Neural progenitor cell (in vitro differentiated cells): Measurements from ENCODE around the gene GATD1. TPM values are rescaled to one million over a fixed set of nuclear protein-coding genes. Genes with fewer than 3 reads are reported as not detected.
A peak's percentile ranks its signal among the peaks of the same experiment; 100 is the strongest.

Source experiments
- DNase-seq: peaks from one replicate; pipeline ENCODE4 v3.0.0-alpha.2; 2016; ENCODE audit warnings: low spot score
- H2AFZ ChIP-seq: fragments of 200-600 bp; sonication (generic); replicated peaks from 2 replicates; pipeline ENCODE4 v1.6.1; 2016; ENCODE audit warnings: antibody characterized with exemption
- H3F3A ChIP-seq: fragments of 200-600 bp; sonication (generic); 2 replicates; pipeline ENCODE4 v1.6.1; 2016; ENCODE audit warnings: antibody characterized with exemption, low read depth
- H3K27ac ChIP-seq: fragments of 200-600 bp; sonication (generic); 2 replicates; pipeline ENCODE4 v1.5.1; 2016; ENCODE audit warnings: mild to moderate bottlenecking
- H3K27me3 ChIP-seq: fragments of 200-600 bp; sonication (generic); 2 replicates; pipeline ENCODE4 v1.6.1; 2016; ENCODE audit warnings: mild to moderate bottlenecking, moderate library complexity
- H3K36me3 ChIP-seq: fragments of 200-600 bp; sonication (generic); 2 replicates; pipeline ENCODE4 v1.5.1; 2016
- H3K4me1 ChIP-seq: fragments of 200-600 bp; sonication (generic); 2 replicates; pipeline ENCODE4 v1.6.1; 2016; ENCODE audit warnings: mixed run types
- H3K4me2 ChIP-seq: fragments of 200-600 bp; sonication (generic); 2 replicates; pipeline ENCODE4 v1.6.1; 2016
- H3K4me3 ChIP-seq: fragments of 200-600 bp; sonication (generic); 2 replicates; pipeline ENCODE4 v1.5.1; 2016
- H3K79me2 ChIP-seq: fragments of 200-600 bp; sonication (generic); 2 replicates; pipeline ENCODE4 v1.6.1; 2016; ENCODE audit warnings: low read depth
- H3K9ac ChIP-seq: fragments of 200-600 bp; sonication (generic); 2 replicates; pipeline ENCODE4 v1.6.1; 2016
- H3K9me3 ChIP-seq: fragments of 200-600 bp; sonication (generic); 2 replicates; pipeline ENCODE4 v1.5.1; 2016; ENCODE audit warnings: low read depth
- H4K20me1 ChIP-seq: fragments of 200-600 bp; sonication (generic); 2 replicates; pipeline ENCODE4 v1.6.1; 2016; ENCODE audit warnings: low read depth
- H3K27ac Mint-ChIP-seq: 3 replicates; pipeline ENCODE4 v1.8.0; 2021; ENCODE audit warnings: mixed read lengths
- H3K27me3 Mint-ChIP-seq: 2 replicates; pipeline ENCODE4 v1.8.0; 2022; ENCODE audit warnings: low read depth, mild to moderate bottlenecking, inconsistent platforms, moderate library complexity, mixed read lengths; ENCODE audit not compliant: insufficient read depth
- H3K36me3 Mint-ChIP-seq: 3 replicates; pipeline ENCODE4 v1.8.0; 2021; ENCODE audit warnings: mixed read lengths
- H3K4me1 Mint-ChIP-seq: 3 replicates; pipeline ENCODE4 v1.8.0; 2021; ENCODE audit warnings: mixed read lengths
- H3K4me3 Mint-ChIP-seq: 3 replicates; pipeline ENCODE4 v1.8.0; 2021; ENCODE audit warnings: mild to moderate bottlenecking, moderate library complexity, mixed read lengths
- H3K9me3 Mint-ChIP-seq: 3 replicates; pipeline ENCODE4 v1.8.0; 2020; ENCODE audit warnings: mixed read lengths
- EZH2 ChIP-seq: fragments of 200-600 bp; sonication (generic); IDR thresholded peaks from 2 replicates; pipeline ENCODE4 v1.6.1; 2017; ENCODE audit warnings: antibody characterized with exemption, mild to moderate bottlenecking, moderate library complexity
- EZH2phosphoT487 ChIP-seq: fragments of 200-600 bp; sonication (generic); IDR thresholded peaks from 2 replicates; pipeline ENCODE4 v1.6.1; 2017; ENCODE audit warnings: antibody characterized with exemption
- total RNA-seq: library from RNA; depleted of rRNA; stranded (reverse); fragments of >200 nt; gene quantifications from 2 replicates; pipeline ENCODE4 v1.2.3, GENCODE V29; 2015; ENCODE audit warnings: low replicate concordance
- TF ChIP-seq, protein P1 (sequence below): fragments of 200-600 bp; sonication (generic); IDR thresholded peaks from 2 replicates; pipeline ENCODE4 v1.5.1; 2017; ENCODE audit warnings: antibody characterized with exemption, mild to moderate bottlenecking

The GATD1 gene, protein sequence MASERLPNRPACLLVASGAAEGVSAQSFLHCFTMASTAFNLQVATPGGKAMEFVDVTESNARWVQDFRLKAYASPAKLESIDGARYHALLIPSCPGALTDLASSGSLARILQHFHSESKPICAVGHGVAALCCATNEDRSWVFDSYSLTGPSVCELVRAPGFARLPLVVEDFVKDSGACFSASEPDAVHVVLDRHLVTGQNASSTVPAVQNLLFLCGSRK
- 24.1 and 52.9 TPM in 2 replicates for total RNA-seq

DNA sequence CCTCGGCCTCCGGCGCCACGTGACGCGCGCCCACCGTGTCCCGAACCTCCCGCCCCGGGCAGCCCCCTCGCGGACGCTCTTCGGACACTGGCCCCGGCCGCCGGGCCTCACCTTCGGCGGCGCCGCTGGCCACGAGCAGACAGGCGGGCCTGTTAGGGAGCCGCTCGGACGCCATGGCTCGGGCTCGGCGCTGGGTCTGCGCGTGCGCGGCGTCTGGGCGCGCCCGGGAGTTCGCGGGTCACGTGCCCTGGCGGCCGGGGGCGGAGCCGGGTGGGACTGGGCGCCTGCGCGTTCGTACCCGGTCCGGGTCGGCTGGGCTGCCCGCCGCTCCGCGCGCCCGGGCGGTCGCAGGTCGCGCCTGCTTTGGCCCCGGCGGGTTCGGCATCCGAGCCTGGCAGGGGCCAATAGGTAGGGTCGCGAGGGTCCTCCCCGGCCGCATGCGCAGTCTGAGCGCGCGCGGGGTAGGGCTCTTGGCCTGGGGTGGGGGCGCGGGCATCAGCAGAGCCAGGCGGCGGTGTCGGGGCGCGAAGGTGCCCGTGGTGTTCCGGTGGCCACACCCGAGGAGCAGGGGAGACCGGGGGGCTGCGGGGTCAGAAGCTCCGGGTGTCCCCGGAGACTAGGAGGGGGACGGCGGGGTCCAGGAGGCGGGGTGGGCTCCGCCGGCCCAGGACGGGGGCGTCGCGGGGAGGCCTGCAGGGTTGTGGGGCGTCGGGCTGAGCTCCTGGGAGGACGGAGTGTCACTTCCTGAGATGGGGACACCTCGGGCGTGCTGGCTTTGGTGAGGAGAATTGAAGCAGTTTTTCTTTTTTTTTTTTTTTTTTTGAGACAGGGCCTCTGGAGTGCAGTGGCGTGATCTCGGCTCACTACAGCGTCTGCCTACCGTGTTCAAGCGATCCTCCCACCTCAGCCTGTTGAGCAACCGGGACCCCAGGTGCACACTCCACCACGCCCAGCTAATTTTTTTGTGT lies at the start of gene GATD1:
TSS of gene GATD1 (minus strand) at position 200 of the 968 bp plus-strand sequence. CDS start at position 175, 25 bp downstream.
- H3K27ac ChIP-seq = peak within 1 kb of the TSS; percentile 91
- no peaks in the 10 kb centered on the region for H3K9me3 ChIP-seq
- Mint-ChIP-seq H3K27ac (peak within 1 kb of the TSS; percentile 11), H3K4me1 (peaks cover 24% of the 10 kb centered on the region), H3K4me3 (peak within 1 kb of the TSS; percentile 88), H3K36me3 (peaks cover 3% of the 10 kb centered on the region), H3K27me3 (no peaks in the 10 kb centered on the region), H3K9me3 (no peaks in the 10 kb centered on the region)
- peak within 1 kb of the TSS; percentile 88 for H2AFZ ChIP-seq
- TF ChIP-seq EZH2 (no peak), EZH2phosphoT487 (no peak)
- TF ChIP-seq, protein P1, sequence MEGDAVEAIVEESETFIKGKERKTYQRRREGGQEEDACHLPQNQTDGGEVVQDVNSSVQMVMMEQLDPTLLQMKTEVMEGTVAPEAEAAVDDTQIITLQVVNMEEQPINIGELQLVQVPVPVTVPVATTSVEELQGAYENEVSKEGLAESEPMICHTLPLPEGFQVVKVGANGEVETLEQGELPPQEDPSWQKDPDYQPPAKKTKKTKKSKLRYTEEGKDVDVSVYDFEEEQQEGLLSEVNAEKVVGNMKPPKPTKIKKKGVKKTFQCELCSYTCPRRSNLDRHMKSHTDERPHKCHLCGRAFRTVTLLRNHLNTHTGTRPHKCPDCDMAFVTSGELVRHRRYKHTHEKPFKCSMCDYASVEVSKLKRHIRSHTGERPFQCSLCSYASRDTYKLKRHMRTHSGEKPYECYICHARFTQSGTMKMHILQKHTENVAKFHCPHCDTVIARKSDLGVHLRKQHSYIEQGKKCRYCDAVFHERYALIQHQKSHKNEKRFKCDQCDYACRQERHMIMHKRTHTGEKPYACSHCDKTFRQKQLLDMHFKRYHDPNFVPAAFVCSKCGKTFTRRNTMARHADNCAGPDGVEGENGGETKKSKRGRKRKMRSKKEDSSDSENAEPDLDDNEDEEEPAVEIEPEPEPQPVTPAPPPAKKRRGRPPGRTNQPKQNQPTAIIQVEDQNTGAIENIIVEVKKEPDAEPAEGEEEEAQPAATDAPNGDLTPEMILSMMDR = no peak
- H3F3A ChIP-seq = peaks cover 17% of the 10 kb centered on the region
- peaks cover 50% of the 10 kb centered on the region for H3K79me2 ChIP-seq
- H3K4me1 ChIP-seq = peaks cover 16% of the 10 kb centered on the region
- peaks cover 51% of the 10 kb centered on the region for H4K20me1 ChIP-seq
- peak within 1 kb of the TSS; percentile 97 for H3K4me3 ChIP-seq
- H3K9ac ChIP-seq = peak within 1 kb of the TSS; percentile 73
- no peaks in the 10 kb centered on the region for H3K36me3 ChIP-seq
- H3K27me3 ChIP-seq = no peaks in the 10 kb centered on the region
- H3K4me2 ChIP-seq = peak within 1 kb of the TSS; percentile 96
- DNase-seq = peak; percentile 96

DNA sequence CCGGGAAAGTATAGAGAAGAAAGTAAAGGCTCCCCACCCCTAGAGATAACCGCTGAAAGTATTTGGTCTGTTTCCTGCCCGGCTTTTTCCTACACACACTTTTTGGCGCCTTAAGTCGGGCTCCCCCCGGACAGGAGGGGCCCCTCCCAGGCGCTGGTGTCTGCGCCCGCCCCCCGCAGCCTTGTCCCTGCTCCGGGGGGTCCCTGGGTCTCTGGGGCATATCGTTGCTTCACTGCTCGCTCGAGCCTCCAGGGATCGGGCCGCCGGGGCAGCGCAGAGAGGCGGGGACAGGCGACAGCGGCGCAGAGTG lies 49.5 kb upstream of the GATD1 start:
- peak overlapping the region; percentile 7 for H2AFZ ChIP-seq
- Mint-ChIP-seq H3K27me3 (peaks cover 38% of the 10 kb centered on the region), H3K4me1 (peaks cover 34% of the 10 kb centered on the region)

DNA sequence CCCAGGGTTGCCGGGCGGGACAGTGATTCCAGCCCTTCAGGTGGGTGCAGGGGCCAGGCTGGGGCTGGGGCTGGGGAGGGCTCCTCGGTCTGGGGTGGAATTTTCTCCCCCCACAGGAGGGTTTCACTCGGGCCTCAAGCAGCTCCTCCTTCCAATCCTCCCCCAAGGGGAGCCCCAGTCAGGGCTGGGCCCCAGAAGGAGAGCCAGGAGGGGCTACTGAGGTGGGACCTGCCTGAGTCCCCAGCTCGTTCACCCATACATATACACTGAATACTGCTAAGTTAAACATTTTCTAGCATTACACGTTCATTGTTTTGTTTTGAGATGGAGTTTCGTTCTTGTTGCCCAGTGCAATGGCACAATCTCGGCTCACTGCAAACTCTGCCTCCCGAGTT lies 48.9 kb upstream of the GATD1 start:
- Histone ChIP-seq H2AFZ (no peak overlapping the region), H3K9me3 (no peaks in the 10 kb centered on the region), H3K9ac (no peak overlapping the region), H4K20me1 (peaks cover 60% of the 10 kb centered on the region), H3K4me1 (peaks cover 41% of the 10 kb centered on the region), H3K4me2 (no peak overlapping the region), H3F3A (peaks cover 48% of the 10 kb centered on the region), H3K4me3 (no peak overlapping the region), H3K27ac (no peak overlapping the region), H3K27me3 (peaks cover 63% of the 10 kb centered on the region), H3K79me2 (no peaks in the 10 kb centered on the region), H3K36me3 (no peaks in the 10 kb centered on the region)
- H3K4me1 Mint-ChIP-seq = peaks cover 30% of the 10 kb centered on the region
- no peak for TF ChIP-seq EZH2
- TF ChIP-seq EZH2phosphoT487 = no peak
- TF ChIP-seq, protein P1 = no peak
- no peak overlapping the region for H3K27ac Mint-ChIP-seq
- peaks cover 4% of the 10 kb centered on the region for H3K36me3 Mint-ChIP-seq
- no peak for DNase-seq
- H3K9me3 Mint-ChIP-seq = no peaks in the 10 kb centered on the region
- peak overlapping the region; percentile 78 for H3K4me3 Mint-ChIP-seq
- peaks cover 32% of the 10 kb centered on the region for H3K27me3 Mint-ChIP-seq

More for the DNA sequence above, 49.5 kb upstream of the GATD1 start:
- Histone ChIP-seq H3K27me3 (peaks cover 69% of the 10 kb centered on the region), H3K4me1 (peaks cover 47% of the 10 kb centered on the region), H3K4me2 (peak overlapping the region; percentile 80), H3F3A (peaks cover 54% of the 10 kb centered on the region), H3K4me3 (peak overlapping the region; percentile 50), H3K79me2 (no peaks in the 10 kb centered on the region), H3K27ac (no peak overlapping the region), H3K9ac (no peak overlapping the region), H3K9me3 (no peaks in the 10 kb centered on the region), H4K20me1 (peaks cover 60% of the 10 kb centered on the region), H3K36me3 (no peaks in the 10 kb centered on the region)
- H3K27ac Mint-ChIP-seq = no peak overlapping the region
- TF ChIP-seq EZH2 = peak; percentile 83
- TF ChIP-seq EZH2phosphoT487 = peak; percentile 61
- TF ChIP-seq, protein P1 = no peak
- DNase-seq = no peak
- H3K36me3 Mint-ChIP-seq = peaks cover 4% of the 10 kb centered on the region
- peak overlapping the region; percentile 78 for H3K4me3 Mint-ChIP-seq
- no peaks in the 10 kb centered on the region for H3K9me3 Mint-ChIP-seq
